Hematopoietic multipotent progenitor cell treated with erythropoietin and hydrocortisone succinate and interleukin-3 and kit ligand, for 6 days (in vitro differentiated cells): ENCODE measurements around the gene TWSG1.
"Not testable (repeated sequence)": the region's sequence is repeated elsewhere in the genome, so short reads cannot be mapped to it uniquely, and the experiment has no call there.

Source experiments
- DNase-seq: peaks from one replicate; pipeline ENCODE4 v3.0.0-alpha.2; 2015

Gene TWSG1

GRCh38 chr18:9428862-9429661 is 94.5 kb downstream of the TWSG1 start:
- no peak for DNase-seq

DNA sequence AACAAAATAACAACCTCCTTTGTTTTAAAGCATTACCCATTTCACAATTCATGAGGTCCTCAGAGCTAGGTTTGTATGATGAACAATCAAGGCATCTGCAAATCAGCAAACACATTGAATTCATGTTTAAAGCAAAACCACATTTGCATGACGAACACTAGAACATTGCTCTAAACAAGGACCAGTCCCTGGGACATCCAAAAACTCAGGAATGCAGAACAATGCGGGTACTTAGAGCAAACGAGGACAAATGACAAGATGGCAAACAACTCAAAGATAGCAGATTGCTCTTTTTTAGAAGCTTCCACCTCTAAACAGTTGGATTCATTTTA is 95.1 kb downstream of the TWSG1 start:
- DNase-seq = no peak

- DNase-seq = not testable (repeated sequence)
These were observed 95.7 kb downstream of the TWSG1 start for GRCh38 chr18:9430315-9430714.

- no peak for DNase-seq
These were observed 96.7 kb downstream of the TWSG1 start for GRCh38 chr18:9431296-9431695.

DNA sequence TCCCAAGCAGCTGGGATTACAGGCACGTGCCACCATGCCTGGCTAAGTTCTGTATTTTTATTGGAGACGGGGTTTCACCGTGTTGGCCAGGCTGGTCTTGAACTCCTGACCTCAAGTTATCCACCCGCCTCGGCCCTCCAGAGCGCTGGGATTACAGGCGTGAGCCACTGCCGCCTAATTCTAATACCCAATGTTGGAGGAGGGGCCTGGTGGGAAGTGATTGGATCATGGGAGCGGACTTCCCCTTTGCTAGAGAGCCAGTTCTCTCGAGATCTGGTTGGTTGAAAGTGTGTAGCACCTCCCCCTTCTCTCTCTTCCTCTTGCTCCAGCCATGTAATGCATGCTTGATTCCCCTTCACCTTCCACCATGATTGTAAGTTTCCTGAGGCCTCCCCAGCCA is 98.5 kb downstream of the TWSG1 start:
- DNase-seq = peak; percentile 22

DNA sequence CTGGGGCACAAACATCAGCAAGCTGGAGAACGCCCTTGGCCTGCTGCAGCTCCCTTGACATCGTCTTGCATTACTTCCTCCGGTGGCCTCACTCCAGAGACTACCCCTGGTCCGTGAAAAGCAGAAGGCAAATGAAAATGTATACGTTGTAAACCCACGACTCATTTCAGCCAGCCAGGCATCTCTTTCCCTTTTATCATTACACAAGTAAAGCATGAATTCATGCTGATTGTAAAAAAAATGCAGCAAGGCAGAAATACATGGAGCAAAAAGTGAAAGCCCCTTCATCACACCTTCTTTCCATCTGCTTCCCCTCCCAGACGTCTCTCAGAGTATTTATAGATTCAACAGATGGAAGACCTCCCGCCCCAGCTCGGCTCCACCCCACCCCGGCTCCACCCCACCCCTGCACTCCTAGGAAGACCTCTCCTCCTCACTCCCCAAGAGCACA is 99.1 kb downstream of the TWSG1 start:
- peak; percentile 37 for DNase-seq

DNA sequence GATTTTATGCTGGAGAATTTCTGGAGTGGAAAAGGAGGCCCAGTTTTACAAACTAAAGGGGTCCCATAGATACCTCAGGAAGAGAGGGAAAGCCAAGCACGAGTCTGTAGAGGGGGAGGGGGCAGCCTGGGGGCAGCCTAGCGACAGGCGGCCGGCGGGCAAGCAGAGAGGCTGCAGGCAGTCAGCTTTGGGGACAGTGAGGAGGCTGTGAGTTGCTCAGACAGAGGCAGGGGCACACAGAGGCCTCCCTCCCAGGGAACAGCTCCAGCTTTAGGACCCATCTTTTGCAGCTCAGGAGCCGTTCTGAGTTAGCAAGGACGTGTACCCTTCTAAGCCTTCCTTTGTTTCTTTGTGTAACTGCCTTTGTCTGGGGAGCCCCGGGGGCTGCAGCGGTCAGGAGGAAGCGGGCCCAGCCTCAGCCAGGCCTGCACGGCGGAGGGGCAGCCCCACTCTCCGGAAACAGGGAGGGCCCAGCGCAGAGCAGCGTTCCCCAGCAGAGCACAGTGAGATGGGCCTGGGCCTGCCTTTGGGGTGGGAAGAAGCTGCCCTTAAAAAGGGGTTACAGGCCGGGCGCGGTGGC is 99.6 kb downstream of the TWSG1 start:
- DNase-seq = no peak

DNA sequence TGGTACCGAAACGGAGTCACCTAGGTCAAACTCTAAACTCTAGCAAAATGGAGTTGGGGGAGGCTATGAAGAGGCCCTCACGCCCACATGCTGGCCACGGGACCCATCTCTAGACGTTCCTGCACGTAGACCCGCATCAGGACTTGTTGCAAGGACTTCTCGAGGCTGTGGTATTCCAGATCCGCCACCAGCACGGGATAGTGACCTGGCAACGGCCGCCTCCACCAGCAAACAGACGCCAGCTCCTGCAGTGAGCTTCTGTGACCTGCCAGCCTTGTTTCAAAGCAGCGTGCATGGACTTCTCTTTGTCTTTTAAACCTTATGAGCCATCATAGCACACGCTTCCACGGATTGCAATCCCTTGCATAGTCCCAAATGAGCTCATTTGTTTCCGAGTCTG is 100.5 kb downstream of the TWSG1 start:
- DNase-seq = no peak

- DNase-seq = no peak
These were observed 101.8 kb downstream of the TWSG1 start for GRCh38 chr18:9436206-9436929.

DNA sequence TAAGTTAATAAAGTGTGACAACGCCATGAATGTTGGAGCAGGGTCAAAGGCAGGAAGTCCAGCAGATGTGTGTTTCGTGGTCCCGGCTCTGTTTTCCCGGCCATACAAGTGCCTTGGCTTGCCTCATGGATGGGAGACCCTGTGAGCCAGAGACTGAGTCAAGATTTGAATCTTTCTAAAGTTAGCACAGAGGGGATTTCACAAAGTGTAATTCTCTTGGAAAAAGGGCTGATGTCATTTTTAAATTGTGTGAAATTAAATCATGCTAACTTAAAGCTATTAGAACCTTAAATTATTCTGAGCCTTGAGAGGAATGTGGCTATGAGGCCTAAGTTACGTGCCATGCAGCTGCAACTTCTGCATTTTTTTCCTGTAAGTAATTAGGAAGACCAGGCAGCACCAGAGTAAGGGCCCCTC is 102.5 kb downstream of the TWSG1 start:
- DNase-seq = no peak

DNA sequence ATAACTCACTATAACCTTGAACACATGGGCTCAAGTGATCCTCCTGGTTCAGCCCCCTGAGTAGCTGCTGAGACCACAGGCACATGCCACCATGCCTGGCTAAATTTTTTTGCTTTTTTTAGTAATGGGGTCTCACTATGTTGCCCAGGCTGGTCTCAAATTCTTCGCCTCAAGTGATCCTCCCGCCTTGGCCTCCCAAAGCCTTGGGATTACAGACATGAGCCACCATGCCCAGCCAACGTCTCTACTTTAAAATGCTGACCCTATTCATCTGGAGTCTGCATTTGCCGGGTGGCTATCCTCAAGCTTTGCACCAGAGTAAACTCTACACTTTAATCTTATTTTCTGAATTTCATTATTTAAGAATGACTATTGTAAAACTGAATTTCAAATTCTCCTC is 103.1 kb downstream of the TWSG1 start:
- DNase-seq = no peak

- no peak for DNase-seq
These were observed 106.5 kb downstream of the TWSG1 start for GRCh38 chr18:9441061-9441460.

DNA sequence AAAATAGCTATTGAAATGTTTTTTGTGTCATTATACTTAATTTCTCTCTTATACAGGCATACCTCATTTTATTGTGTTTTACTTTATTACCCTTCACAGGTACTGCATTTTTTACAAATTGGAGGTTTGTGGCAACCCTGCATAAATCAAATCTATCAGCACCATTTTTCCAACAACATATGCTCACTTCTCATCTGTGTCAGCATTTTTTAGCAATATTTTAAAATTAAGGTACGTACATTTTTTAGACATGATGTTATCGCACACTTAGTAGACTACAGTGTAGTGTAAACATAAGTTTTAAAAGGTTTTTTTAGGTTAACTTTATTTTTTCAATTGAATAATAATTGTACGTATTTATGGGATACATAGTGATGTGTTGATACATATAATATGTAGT is 110.0 kb downstream of the TWSG1 start:
- DNase-seq = no peak

DNA sequence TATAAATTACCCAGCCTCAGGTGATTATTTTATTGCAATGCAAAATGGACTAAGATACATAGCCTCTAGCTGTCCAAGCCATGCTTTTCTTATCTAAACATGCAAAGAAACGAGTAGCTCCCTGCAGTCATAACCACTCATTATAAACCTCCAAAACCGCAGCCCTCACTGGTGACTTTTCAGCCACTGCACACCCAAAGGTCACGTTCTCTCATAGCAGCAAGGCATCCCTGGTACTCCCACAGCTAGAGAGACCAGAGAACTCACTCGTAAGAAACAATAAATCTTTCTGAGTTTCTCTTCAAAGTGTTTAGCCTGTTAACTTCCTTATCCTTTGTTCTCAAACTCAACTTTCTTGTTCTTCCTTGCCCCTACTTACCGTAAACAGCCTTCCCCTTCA is 112.3 kb downstream of the TWSG1 start:
- DNase-seq = no peak

- DNase-seq = no peak
These were observed 112.8 kb downstream of the TWSG1 start for GRCh38 chr18:9447334-9447733.

DNA sequence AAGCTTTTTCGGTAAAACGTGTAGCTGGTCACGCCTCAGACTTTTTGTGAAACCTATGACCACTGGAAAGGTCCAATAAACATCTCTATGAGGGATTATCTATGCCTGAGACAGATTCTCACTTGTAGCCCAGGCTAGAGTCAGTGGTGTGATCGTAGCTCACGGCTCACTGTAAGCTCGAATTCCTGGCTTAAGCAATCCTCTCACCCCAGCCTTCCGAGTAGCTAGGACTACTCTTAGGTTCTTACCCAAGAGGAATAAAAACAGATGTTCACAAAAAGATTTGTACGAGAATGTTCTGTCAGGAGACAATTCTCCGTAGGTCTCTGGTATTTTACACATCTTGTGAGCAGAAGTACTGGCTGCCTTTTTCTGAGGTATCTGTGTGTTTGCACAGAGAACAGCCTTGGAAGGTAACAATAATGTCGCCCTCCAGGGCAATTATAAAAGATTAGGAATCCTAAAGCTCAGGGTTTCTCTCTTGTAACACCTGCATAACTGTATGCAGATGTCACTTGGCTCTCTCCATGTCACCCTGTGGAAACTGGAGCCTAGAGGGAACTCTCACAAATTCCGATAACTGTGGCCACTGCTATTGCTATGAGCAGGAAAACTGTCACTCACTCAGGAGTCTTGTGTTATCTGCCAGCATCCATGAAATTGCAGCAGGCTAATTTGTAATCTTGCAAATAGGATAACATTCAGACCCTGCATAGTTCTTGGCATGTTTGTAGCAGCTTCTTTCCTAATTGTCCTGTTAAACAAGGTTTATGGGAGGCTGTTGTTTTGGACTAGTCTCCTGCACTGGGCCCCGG is 115.2 kb downstream of the TWSG1 start:
- no peak for DNase-seq

GRCh38 chr18:9450920-9451319 is 116.3 kb downstream of the TWSG1 start:
- DNase-seq = not testable (repeated sequence)
